Stimulated activated CD8-positive, alpha-beta memory T cell treated with anti-CD3 and anti-CD28 coated beads, Interleukin-15, amount 100 ng/mL, for 48 hours (primary cell): Measurements from ENCODE around the gene MYL12A.
A peak's percentile ranks its signal among the peaks of the same experiment; 100 is the strongest.
"Not testable (repeated sequence)": the region's sequence is repeated elsewhere in the genome, so short reads cannot be mapped to it uniquely, and the experiment has no call there.

Experiments used
- DNase-seq, 2 donors: peaks; one replicate each; pipeline ENCODE4 v3.0.0-alpha.2; 2020; ENCODE audit warnings: low read depth in 2 of 2

The MYL12A gene

GRCh38 chr18:3255611-3256165 lies 8.1 kb downstream of the MYL12A start:
- no peak for DNase-seq

GRCh38 chr18:3256693-3257626 lies 9.4 kb downstream of the MYL12A start:
- no peak for DNase-seq

DNA sequence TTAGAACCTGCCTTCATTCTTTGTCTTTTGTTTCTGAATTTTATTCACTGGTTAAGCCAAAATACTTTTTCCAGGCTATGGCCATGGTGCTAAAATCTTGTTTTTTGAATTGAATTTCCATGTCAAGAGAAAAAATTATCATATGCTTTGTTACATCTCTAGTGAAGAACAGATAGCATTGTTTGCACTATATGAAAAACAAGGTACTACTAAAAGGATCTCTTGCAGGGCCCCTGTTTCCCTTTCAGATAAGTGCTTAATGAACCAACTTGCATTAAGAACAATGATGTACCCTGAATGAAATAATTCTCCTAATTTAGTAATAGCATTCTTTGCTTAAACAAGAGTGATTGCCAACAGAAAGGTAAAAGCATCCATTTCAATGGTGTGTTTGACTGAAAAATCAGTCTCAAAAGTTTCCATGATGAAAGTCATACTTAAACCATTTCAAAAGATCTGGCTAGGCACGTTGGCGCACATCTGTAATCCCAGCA lies 10.1 kb downstream of the MYL12A start:
- DNase-seq, result no peak

DNA sequence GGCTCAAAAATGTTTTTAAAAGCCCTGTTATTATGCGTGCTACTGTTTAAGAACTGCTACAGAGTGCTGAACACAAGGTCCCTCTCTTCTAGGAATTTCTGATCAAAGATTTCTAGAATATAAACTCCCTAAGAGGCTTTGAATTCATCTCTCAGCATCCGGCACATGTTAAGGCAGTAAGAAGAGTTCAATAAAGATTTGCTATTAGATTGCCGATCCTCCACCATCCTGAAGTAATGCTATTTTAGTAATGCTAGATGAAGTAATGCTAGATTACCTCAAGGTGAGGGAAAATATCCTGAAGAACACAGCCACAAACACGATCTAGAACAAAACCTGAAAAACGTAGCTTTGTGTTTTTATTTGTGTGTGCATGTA lies 13.4 kb downstream of the MYL12A start:
- DNase-seq, result no peak

GRCh38 chr18:3261373-3262233 lies 14.0 kb downstream of the MYL12A start, which contains the start of gene MYL12B:
TSS of gene MYL12B (plus strand) at chr18:3262133. CDS start at chr18:3272899, 10,766 bp downstream.
- DNase-seq, result peak; percentile 71 to 76

GRCh38 chr18:3262234-3263131 lies 14.9 kb downstream of the MYL12A start:
- DNase-seq, result no peak

DNA sequence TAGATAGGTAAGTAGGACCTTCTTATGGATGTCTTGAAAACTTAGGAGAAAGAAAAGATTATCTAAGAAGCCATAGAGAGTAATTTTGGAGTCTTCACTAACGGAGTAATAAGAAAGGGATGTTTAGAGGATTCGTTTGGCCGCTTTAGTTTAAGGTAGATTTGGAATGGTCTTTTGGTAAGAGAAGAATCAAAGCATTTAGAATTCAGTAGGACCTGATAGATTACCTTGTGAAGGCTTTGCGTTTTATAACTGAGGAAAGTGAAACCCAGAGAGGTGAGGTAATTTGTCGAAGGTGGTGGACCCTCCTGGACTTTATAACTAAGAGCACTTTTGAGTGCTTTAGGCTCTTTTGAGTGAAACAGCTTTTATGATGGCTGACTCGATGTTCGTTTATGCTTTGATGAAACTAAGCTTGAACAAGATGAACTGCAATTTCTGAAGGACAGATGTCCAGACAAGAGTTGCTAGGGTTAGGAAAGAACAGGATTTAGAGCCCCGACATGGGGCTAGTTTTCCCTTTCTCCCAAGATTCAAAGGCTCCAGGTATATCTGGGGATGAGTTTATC lies 15.6 kb downstream of the MYL12A start:
- no peak for DNase-seq

DNA sequence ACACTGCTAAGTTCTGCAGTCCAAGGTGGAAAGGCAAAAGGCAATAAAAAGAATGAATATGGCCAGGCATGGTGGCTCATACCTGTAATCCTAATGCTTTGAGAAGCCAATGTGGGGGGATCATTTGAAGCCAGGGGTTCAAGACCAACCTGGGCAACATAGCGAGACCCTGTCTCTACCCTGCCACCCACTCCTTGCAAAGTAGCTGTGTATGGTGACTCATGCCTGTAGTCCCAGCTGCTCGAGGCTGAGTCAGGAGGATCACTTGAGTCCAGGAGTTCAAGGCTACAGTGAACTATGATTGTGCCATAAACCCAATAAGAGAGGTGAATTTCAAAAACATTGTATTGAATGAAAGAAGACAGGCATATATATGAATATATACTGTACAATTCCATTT lies 16.8 kb downstream of the MYL12A start:
- DNase-seq, result no peak

DNA sequence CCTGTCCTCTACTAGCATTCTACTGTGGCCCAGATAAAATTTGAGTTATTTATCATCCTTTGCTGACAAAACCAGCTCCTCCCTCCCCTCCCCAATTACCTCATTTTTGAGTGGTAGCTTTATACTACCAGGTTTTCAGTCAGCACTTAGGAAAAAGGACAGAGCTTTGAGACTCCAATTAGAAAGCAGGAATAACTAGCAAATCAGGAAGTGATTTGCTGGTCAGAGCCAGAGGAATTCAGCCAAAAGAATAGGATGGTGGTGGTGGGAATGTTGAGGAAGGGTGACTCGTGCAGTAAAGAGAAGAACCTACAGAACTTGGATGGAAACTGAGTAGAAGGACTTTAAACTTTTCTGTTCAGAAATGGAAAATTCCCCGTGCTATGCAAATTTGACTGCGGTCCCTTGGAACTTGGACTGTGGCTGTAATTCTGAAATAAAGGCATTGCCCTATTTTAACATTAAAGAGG lies 18.0 kb downstream of the MYL12A start:
- DNase-seq, result no peak

- DNase-seq, result no peak
Measured at GRCh38 chr18:3266062-3266608, 18.5 kb downstream of the MYL12A start.

- DNase-seq, result no peak
Measured at GRCh38 chr18:3268306-3268705, 20.7 kb downstream of the MYL12A start.

DNA sequence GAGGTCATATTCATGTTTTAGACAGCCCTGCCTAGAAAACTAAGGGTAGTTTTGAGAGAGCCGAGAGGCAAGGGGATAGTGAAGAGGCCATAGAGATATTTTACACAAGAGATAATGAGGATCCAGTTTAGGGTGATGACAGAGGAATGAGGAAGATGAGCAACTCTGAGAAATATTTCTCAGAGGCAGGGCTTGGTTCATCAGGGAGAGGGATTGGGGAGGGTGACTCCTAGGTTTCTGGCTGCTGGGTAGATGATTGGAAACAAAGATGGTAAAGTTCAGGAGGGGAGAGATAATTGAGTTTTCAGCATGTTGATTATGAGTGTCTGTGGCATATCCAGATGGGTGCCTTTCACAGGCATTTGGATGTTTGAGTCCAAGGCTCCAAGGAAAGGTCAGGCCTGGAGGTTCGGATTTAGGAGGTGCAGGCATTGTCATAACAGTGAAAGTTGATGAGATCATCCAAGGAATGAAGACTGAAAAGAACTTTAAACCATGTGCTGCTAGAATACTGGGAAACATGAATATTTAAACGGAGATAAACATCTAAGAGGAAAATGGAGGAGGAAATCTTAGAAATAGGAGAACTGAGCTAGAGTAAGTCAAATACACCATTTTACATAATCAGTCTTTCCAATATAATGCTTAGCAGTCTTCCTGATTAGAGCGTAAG lies 21.8 kb downstream of the MYL12A start:
- DNase-seq, result no peak

DNA sequence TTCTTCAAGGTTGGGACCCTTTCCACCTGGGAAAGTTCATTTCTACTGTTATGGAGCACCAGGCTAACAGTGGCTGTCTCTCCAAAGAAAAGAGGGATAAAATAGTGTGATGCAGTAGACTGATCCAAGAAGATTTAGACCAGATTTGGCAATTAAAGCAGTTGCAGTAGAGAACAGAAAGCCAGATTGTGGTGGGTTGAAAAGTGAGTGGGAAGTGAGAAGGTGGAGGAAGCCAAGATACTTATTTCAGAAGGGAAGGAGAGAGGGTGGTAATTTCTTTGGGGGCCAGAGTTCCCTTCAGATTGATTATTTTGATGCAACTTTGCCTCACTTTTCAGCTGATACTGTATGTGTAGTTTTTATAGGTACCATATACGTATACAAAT lies 22.3 kb downstream of the MYL12A start:
- DNase-seq, result no peak

DNA sequence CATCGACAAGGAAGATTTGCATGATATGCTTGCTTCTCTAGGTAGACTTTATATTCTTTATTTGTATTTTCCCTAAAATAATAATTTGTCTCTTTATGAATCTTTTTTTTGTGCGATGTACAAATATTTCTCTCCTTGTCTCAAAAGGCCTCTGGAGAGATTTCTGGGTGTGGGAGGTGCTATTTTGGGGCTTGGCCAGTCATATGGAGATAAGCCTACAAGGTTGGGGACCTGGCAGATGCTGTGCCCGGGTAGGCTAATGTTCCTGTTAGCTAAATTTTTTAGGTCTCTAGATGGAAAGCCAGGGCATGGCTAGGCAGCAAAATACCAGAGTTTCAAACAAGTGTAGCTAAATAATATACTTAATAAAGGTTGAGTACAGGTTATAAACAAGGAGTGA lies 25.4 kb downstream of the MYL12A start:
- no peak for DNase-seq

GRCh38 chr18:3277643-3278213 lies 30.1 kb downstream of the MYL12A start:
- not testable (repeated sequence) for DNase-seq

GRCh38 chr18:3279201-3280185 lies 31.9 kb downstream of the MYL12A start:
- DNase-seq, result no peak

- no peak for DNase-seq
Measured at GRCh38 chr18:3281456-3282400, 34.1 kb downstream of the MYL12A start.
